ENCODE data around the gene MTFMT.

Gene MTFMT

GRCh38 chr15:65059931-65060596 lies 30.6 kb upstream of the MTFMT start:
- no peak for TF ChIP-seq CTCF (IDR thresholded peaks at IDR 0.05; ENCODE audit: control insufficient read depth, insufficient read depth, low read depth, low read length, missing control alignments)
- H3K4me3 ChIP-seq (ENCODE audit: control insufficient read depth, low read depth, low read length), result no peak overlapping the region
- DNase-seq (ENCODE audit: low read depth), result no peak

GRCh38 chr15:65059369-65059750 lies 29.9 kb upstream of the MTFMT start:
- TF ChIP-seq CTCF (IDR thresholded peaks at IDR 0.05; ENCODE audit: control insufficient read depth, insufficient read depth, low read depth, low read length, missing control alignments), result no peak
- no peak overlapping the region for H3K4me3 ChIP-seq (ENCODE audit: control insufficient read depth, low read depth, low read length)
- DNase-seq (ENCODE audit: low read depth), result no peak

- TF ChIP-seq CTCF (IDR thresholded peaks at IDR 0.05; ENCODE audit: control insufficient read depth, insufficient read depth, low read depth, low read length, missing control alignments), result no peak
- H3K4me3 ChIP-seq (ENCODE audit: control insufficient read depth, low read depth, low read length), result no peak overlapping the region
- no peak for DNase-seq (ENCODE audit: low read depth)
Measured at GRCh38 chr15:65058394-65059368, 29.2 kb upstream of the MTFMT start.

GRCh38 chr15:65057549-65057940 lies 28.1 kb upstream of the MTFMT start:
- no peak for TF ChIP-seq CTCF (IDR thresholded peaks at IDR 0.05; ENCODE audit: control insufficient read depth, insufficient read depth, low read depth, low read length, missing control alignments)
- DNase-seq (ENCODE audit: low read depth), result no peak
- no peak overlapping the region for H3K4me3 ChIP-seq (ENCODE audit: control insufficient read depth, low read depth, low read length)

GRCh38 chr15:65056868-65057548 lies 27.6 kb upstream of the MTFMT start:
- TF ChIP-seq CTCF (IDR thresholded peaks at IDR 0.05; ENCODE audit: control insufficient read depth, insufficient read depth, low read depth, low read length, missing control alignments), result no peak
- H3K4me3 ChIP-seq (ENCODE audit: control insufficient read depth, low read depth, low read length), result no peak overlapping the region
- no peak for DNase-seq (ENCODE audit: low read depth)

GRCh38 chr15:65056106-65056505 lies 26.7 kb upstream of the MTFMT start:
- TF ChIP-seq CTCF (IDR thresholded peaks at IDR 0.05; ENCODE audit: control insufficient read depth, insufficient read depth, low read depth, low read length, missing control alignments), result no peak
- H3K4me3 ChIP-seq (ENCODE audit: control insufficient read depth, low read depth, low read length), result no peak overlapping the region
- DNase-seq (ENCODE audit: low read depth), result no peak

Data from AG09309 (cell line).